Measurements from ENCODE around the gene MCHR1.
"Not testable (repeated sequence)": the region's sequence is repeated elsewhere in the genome, so short reads cannot be mapped to it uniquely, and the experiment has no call there.

The MCHR1 gene

DNA sequence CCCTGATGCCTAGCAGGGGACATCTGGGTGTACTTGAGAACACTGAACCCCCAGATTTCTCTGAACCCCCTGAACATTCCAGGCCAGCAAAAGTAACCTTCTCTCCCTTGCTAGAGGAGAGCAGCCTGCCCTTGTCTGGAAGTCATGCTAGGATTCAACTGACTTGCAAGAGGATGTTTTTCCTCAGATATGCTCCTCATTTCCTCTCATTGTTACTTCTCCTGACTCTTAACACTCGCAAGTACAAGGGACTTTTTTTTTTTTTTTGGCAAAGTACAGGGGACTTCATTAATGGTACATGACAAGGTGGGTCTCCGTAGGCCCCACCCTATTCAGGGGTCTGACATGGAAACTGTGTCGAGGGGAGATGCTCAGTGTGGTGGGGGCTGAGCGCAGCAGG is 6.3 kb upstream of the MCHR1 start:
- Histone ChIP-seq H3K27ac (ENCODE audit: insufficient read depth, low read depth, low read length, poor library complexity, severe bottlenecking) (no peak overlapping the region), H3K36me3 (ENCODE audit: control insufficient read depth, insufficient read depth, low read length) (no peaks in the 10 kb centered on the region), H3K9me3 (ENCODE audit: control insufficient read depth, low read length) (no peaks in the 10 kb centered on the region), H3K27me3 (ENCODE audit: control insufficient read depth, insufficient read depth, low read length, poor library complexity, severe bottlenecking) (no peaks in the 10 kb centered on the region), H3K4me1 (ENCODE audit: control insufficient read depth, insufficient read depth, low read length) (peaks cover 12% of the 10 kb centered on the region), H3K4me3 (ENCODE audit: insufficient read depth, low read depth, low read length) (no peak overlapping the region)
- WGBS, 2 experiments, result 92 to 93% methylated on average over 4 of the region's 4 CpGs

DNA sequence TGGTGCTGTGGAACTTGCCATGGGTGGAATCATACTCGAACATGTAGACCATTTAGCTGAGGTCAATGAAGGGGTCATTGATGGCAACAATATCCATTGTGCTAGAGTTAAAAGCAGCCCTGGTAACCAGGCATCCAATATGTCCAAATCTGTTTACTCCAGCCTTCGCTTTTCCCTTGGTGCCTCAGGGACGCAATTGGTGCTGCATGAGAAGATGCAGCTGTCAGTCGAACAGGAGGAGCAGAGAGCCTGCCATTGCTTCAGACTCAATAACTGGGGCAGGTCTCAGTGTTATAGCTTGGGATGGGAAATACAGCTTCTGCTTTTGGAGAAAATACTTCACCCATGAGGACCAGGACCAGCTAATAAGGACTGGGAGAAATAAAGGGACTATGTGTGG is 5.0 kb upstream of the MCHR1 start:
- H3K4me3 ChIP-seq (ENCODE audit: insufficient read depth, low read depth, low read length), result no peak overlapping the region
- H3K4me1 ChIP-seq (ENCODE audit: control insufficient read depth, insufficient read depth, low read length), result peaks cover 7% of the 10 kb centered on the region
- no peak overlapping the region for H3K27ac ChIP-seq (ENCODE audit: insufficient read depth, low read depth, low read length, poor library complexity, severe bottlenecking)
- H3K36me3 ChIP-seq (ENCODE audit: control insufficient read depth, insufficient read depth, low read length), result no peaks in the 10 kb centered on the region
- WGBS, 2 experiments, result 94 to 99% methylated on average over 4 of the region's 4 CpGs
- no peaks in the 10 kb centered on the region for H3K9me3 ChIP-seq (ENCODE audit: control insufficient read depth, low read length)
- H3K27me3 ChIP-seq (ENCODE audit: control insufficient read depth, insufficient read depth, low read length, poor library complexity, severe bottlenecking), result no peaks in the 10 kb centered on the region

GRCh38 chr22:40676166-40676565 is 3.1 kb upstream of the MCHR1 start:
- 87 to 93% methylated on average over 4 of the region's 4 CpGs for WGBS, 2 experiments
- not testable (repeated sequence) for H3K4me3 ChIP-seq (ENCODE audit: insufficient read depth, low read depth, low read length); H3K27ac ChIP-seq (ENCODE audit: insufficient read depth, low read depth, low read length, poor library complexity, severe bottlenecking); H3K27me3 ChIP-seq (ENCODE audit: control insufficient read depth, insufficient read depth, low read length, poor library complexity, severe bottlenecking); H3K36me3 ChIP-seq (ENCODE audit: control insufficient read depth, insufficient read depth, low read length); H3K9me3 ChIP-seq (ENCODE audit: control insufficient read depth, low read length)
- peaks cover 21% of the 10 kb centered on the region for H3K4me1 ChIP-seq (ENCODE audit: control insufficient read depth, insufficient read depth, low read length)

- H3K4me1 ChIP-seq (ENCODE audit: control insufficient read depth, insufficient read depth, low read length), result peaks cover 22% of the 10 kb centered on the region
- no peaks in the 10 kb centered on the region for H3K27me3 ChIP-seq (ENCODE audit: control insufficient read depth, insufficient read depth, low read length, poor library complexity, severe bottlenecking)
- no peaks in the 10 kb centered on the region for H3K36me3 ChIP-seq (ENCODE audit: control insufficient read depth, insufficient read depth, low read length)
- H3K9me3 ChIP-seq (ENCODE audit: control insufficient read depth, low read length), result no peaks in the 10 kb centered on the region
- 90 to 95% methylated on average over 3 of the region's 3 CpGs for WGBS, 2 experiments
- H3K4me3 ChIP-seq (ENCODE audit: insufficient read depth, low read depth, low read length), result no peak overlapping the region
- no peak overlapping the region for H3K27ac ChIP-seq (ENCODE audit: insufficient read depth, low read depth, low read length, poor library complexity, severe bottlenecking)
These were observed 2.6 kb upstream of the MCHR1 start for GRCh38 chr22:40676644-40677043.

GRCh38 chr22:40678493-40679248 is 613 bp upstream of the MCHR1 start:
- H3K27ac ChIP-seq (ENCODE audit: insufficient read depth, low read depth, low read length, poor library complexity, severe bottlenecking), result no peak overlapping the region
- no peaks in the 10 kb centered on the region for H3K9me3 ChIP-seq (ENCODE audit: control insufficient read depth, low read length)
- peak overlapping the region; percentile 3 for H3K4me3 ChIP-seq (ENCODE audit: insufficient read depth, low read depth, low read length)
- H3K4me1 ChIP-seq (ENCODE audit: control insufficient read depth, insufficient read depth, low read length), result peaks cover 34% of the 10 kb centered on the region
- H3K27me3 ChIP-seq (ENCODE audit: control insufficient read depth, insufficient read depth, low read length, poor library complexity, severe bottlenecking), result no peaks in the 10 kb centered on the region
- no peaks in the 10 kb centered on the region for H3K36me3 ChIP-seq (ENCODE audit: control insufficient read depth, insufficient read depth, low read length)
- WGBS, 2 experiments, result 75% methylated on average over 14 of the region's 14 CpGs

DNA sequence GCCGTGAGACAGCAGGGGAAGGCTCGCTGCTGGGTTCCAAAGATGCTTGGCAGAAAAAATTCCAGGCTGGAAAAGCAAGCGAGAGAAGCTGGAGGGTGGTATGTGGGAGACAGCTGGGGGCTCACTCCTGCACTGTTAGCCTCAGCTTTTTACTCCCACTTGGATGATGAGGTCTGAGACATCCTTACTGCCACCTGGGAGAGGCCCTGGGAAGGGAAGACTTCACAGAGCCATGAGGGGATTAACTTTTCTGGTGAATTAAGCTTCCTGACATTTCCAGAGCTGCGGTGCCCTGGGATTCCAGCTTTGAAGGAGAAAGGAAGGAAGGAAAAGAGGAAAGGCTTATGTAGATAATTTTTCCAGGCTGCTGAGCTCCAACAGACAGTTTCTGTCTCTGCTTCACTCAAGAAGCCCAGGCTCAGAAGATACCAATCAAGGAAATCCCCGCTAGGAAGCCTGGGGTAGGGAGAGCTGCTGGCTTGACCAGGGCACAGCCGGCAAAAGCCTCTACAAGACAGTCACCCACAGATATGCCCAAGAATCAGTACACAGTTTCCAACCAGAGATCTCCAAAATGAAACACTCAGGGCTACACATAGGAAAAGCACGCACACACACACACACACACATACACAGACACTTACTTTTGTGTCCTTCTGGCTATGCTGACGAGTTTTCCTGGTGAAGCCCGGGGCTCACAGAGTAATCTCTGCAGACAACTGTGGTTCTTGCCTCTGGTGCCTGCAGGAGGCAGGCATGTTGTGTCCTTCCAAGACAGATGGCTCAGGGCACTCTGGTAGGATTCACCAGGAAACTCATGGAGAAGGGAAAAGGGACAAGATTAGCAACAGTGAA is 907 bp downstream of the MCHR1 start:
- Histone ChIP-seq H3K9me3 (ENCODE audit: control insufficient read depth, low read length) (no peaks in the 10 kb centered on the region), H3K4me1 (ENCODE audit: control insufficient read depth, insufficient read depth, low read length) (peaks cover 34% of the 10 kb centered on the region), H3K27me3 (ENCODE audit: control insufficient read depth, insufficient read depth, low read length, poor library complexity, severe bottlenecking) (no peaks in the 10 kb centered on the region), H3K27ac (ENCODE audit: insufficient read depth, low read depth, low read length, poor library complexity, severe bottlenecking) (peak overlapping the region; percentile 31), H3K36me3 (ENCODE audit: control insufficient read depth, insufficient read depth, low read length) (no peaks in the 10 kb centered on the region), H3K4me3 (ENCODE audit: insufficient read depth, low read depth, low read length) (peak overlapping the region; percentile 3)
- 48 to 51% methylated on average over 9 of the region's 9 CpGs for WGBS, 2 experiments

DNA sequence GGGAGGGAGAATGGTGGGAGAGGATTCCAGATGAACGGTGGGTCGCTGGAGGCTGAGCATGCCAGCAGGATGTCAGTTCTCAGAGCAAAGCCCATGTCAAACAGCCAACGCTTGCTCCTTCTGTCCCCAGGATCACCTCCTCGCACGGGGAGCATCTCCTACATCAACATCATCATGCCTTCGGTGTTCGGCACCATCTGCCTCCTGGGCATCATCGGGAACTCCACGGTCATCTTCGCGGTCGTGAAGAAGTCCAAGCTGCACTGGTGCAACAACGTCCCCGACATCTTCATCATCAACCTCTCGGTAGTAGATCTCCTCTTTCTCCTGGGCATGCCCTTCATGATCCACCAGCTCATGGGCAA is 1.5 kb downstream of the MCHR1 start:
- Histone ChIP-seq H3K27me3 (ENCODE audit: control insufficient read depth, insufficient read depth, low read length, poor library complexity, severe bottlenecking) (no peaks in the 10 kb centered on the region), H3K9me3 (ENCODE audit: control insufficient read depth, low read length) (no peaks in the 10 kb centered on the region), H3K36me3 (ENCODE audit: control insufficient read depth, insufficient read depth, low read length) (no peaks in the 10 kb centered on the region), H3K4me1 (ENCODE audit: control insufficient read depth, insufficient read depth, low read length) (peaks cover 34% of the 10 kb centered on the region), H3K27ac (ENCODE audit: insufficient read depth, low read depth, low read length, poor library complexity, severe bottlenecking) (no peak overlapping the region), H3K4me3 (ENCODE audit: insufficient read depth, low read depth, low read length) (no peak overlapping the region)
- 94% methylated on average over 15 of the region's 15 CpGs for WGBS, 2 experiments

DNA sequence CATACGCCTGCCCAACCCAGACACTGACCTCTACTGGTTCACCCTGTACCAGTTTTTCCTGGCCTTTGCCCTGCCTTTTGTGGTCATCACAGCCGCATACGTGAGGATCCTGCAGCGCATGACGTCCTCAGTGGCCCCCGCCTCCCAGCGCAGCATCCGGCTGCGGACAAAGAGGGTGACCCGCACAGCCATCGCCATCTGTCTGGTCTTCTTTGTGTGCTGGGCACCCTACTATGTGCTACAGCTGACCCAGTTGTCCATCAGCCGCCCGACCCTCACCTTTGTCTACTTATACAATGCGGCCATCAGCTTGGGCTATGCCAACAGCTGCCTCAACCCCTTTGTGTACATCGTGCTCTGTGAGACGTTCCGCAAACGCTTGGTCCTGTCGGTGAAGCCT is 2.2 kb downstream of the MCHR1 start:
- peaks cover 34% of the 10 kb centered on the region for H3K4me1 ChIP-seq (ENCODE audit: control insufficient read depth, insufficient read depth, low read length)
- 93 to 94% methylated on average over 19 of the region's 19 CpGs for WGBS, 2 experiments
- no peaks in the 10 kb centered on the region for H3K27me3 ChIP-seq (ENCODE audit: control insufficient read depth, insufficient read depth, low read length, poor library complexity, severe bottlenecking)
- no peaks in the 10 kb centered on the region for H3K36me3 ChIP-seq (ENCODE audit: control insufficient read depth, insufficient read depth, low read length)
- no peak overlapping the region for H3K27ac ChIP-seq (ENCODE audit: insufficient read depth, low read depth, low read length, poor library complexity, severe bottlenecking)
- H3K9me3 ChIP-seq (ENCODE audit: control insufficient read depth, low read length), result no peaks in the 10 kb centered on the region
- H3K4me3 ChIP-seq (ENCODE audit: insufficient read depth, low read depth, low read length), result no peak overlapping the region

DNA sequence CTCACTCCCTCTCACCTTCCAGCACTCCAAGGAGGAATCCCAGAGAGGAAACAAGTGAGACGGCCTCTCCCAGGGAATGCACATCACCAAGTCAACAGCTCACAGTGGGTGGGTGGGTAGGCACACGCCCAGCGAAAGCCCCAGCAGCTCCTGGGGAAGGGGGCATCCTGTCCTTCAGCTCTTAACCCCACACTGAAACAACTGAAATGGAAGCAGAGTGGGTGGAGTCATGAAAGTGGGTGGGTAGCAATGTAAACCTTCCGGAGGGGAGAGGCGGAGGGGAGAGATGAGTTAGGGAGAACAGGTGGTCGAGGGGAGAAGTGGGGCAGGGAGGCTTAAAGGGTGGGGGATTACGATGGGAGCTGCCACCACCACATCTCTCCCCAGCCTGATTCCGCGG is 5.4 kb downstream of the MCHR1 start:
- Histone ChIP-seq H3K27ac (ENCODE audit: insufficient read depth, low read depth, low read length, poor library complexity, severe bottlenecking) (no peak overlapping the region), H3K27me3 (ENCODE audit: control insufficient read depth, insufficient read depth, low read length, poor library complexity, severe bottlenecking) (no peaks in the 10 kb centered on the region), H3K4me1 (ENCODE audit: control insufficient read depth, insufficient read depth, low read length) (peaks cover 26% of the 10 kb centered on the region), H3K9me3 (ENCODE audit: control insufficient read depth, low read length) (no peaks in the 10 kb centered on the region), H3K4me3 (ENCODE audit: insufficient read depth, low read depth, low read length) (no peak overlapping the region), H3K36me3 (ENCODE audit: control insufficient read depth, insufficient read depth, low read length) (no peaks in the 10 kb centered on the region)
- 7 to 15% methylated on average over 9 of the region's 9 CpGs for WGBS, 2 experiments

DNA sequence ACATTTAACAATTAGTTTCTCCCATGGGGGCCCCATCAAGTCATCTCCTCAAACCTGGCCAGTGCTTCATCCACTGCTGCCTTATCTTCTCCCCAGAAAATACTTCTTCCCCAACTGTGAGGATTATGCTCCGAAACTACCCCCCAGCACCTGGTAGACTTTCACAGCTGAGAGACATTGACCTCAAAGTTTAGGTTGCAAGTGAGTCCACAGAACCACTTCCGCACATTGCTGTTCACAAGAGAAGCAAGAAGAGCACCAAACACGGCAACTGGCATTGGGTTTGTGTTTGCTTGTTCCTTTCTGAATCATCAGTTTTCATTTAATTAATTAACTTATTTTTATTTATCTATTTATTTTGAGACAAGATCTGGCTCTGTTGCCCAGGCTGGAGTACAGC is 6.1 kb downstream of the MCHR1 start:
- H3K36me3 ChIP-seq (ENCODE audit: control insufficient read depth, insufficient read depth, low read length), result no peaks in the 10 kb centered on the region
- H3K4me3 ChIP-seq (ENCODE audit: insufficient read depth, low read depth, low read length), result no peak overlapping the region
- 92 to 94% methylated on average over 3 of the region's 3 CpGs for WGBS, 2 experiments
- no peaks in the 10 kb centered on the region for H3K9me3 ChIP-seq (ENCODE audit: control insufficient read depth, low read length)
- H3K27me3 ChIP-seq (ENCODE audit: control insufficient read depth, insufficient read depth, low read length, poor library complexity, severe bottlenecking), result no peaks in the 10 kb centered on the region
- H3K4me1 ChIP-seq (ENCODE audit: control insufficient read depth, insufficient read depth, low read length), result peaks cover 20% of the 10 kb centered on the region
- H3K27ac ChIP-seq (ENCODE audit: insufficient read depth, low read depth, low read length, poor library complexity, severe bottlenecking), result no peak overlapping the region

Data from ectodermal cell (in vitro differentiated cells).